GM18909 (cell line): ENCODE data around the gene LENEP.

Source experiments
- ATAC-seq: cut with Tn5 transposase; IDR thresholded peaks from one replicate; pipeline ENCODE4 v1.9.1; 2021; ENCODE audit warnings: mild to moderate bottlenecking; ENCODE audit not compliant: unreplicated experiment, poor library complexity

The LENEP gene

DNA sequence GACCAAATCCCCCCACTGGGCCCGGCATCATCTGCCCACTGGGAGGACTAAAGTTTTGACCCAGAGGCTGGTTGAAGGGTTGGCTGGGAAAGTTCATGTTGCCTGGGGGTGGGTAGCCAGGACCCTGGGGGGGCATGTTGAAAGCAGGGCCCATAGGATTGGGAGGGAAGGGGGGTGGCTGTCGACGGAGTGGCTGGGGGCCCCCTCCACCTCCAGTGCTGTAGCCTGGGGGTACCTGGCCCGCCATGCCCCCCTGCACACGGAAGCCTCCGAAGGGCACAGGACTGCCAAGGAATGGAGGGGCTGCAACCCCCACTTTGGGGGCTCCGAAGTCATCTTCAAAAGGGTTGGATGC, 34.0 kb upstream of the LENEP start:
- no peak for ATAC-seq

DNA sequence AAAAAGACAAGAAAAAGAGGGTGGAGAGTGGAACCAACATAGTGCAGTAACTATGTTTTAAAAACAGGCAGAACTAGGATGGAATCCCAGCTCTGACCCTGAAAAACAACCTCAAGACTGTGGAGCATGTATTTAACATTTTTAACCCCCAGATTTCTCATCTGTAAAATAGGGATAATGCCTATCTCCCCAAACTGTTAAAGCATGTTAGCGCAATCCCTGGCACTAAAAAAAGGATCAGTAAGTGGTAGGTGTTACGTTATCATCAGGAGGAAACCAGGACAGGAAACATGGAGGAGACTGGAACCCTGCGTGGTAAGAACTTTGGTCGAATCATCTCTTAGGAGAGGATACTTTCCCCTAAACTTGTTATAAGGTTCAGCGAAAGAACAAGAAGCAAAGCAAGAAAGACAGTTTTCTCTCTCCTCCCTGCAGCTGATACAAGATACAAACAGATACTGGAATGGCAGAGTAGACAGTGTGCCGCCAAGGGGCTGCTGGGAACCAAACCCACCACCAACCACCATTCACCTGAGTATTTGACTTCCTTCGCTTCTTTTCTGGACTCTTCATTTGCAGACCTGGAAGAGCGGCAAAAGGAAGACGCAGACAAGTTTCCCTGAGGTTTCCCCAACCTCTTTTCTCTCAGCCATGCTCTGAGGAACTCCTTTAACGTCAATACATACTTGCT, 32.8 kb upstream of the LENEP start:
- ATAC-seq = no peak

DNA sequence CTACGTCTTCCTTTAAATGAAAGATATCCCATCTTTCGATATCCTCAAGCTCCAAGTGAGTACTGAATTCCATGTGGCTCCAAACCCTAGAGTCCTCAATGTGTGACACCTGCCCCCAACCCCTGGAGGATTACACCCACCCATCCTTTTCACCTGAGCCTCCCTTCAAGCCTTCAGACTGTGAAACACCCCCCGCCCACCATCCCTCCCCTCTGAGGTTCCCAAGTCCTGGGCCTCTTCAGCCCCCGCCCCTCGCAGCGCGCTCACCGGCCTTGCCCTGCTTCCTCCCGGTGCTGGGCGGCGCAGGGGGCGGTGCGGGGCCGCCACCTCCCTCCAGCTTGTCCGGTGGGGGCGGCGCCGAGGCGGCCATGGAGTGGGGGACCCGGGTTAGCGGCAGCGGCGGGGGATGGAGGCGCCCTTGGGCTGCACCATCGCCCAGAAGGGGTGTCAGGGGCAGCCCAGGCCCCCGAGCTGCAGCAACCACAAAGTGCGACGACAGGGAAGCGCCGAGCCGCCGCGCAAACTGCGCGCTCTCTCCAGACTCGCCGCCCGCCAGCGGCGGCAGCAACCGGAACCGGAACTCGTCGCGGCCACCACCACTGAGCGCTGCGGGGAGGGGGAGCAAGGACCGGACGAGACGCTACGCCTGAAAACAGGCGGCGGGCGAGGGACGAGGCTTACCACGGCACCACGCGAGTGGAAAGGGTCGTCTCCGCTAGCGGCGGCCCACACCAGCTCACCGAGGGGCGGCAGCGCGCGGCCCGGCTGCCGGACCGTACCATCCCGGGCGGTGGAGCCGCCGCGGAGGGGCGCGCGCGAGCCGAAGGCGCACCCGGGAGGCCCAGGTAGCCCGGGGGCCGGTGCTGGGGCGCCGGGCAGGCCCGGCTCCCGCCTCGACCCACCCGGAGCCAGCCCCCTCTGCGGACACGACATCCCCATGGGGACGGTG, 31.9 kb upstream of the LENEP start, which contains the start of gene PYGO2:
TSS of gene PYGO2 (minus strand) at position 576 of the 949 bp plus-strand sequence. CDS start at position 370, 206 bp downstream.
- peak; percentile 76 for ATAC-seq

- peak; percentile 19 for ATAC-seq
Measured at GRCh38 chr1:154962156-154962749, 31.1 kb upstream of the LENEP start.

DNA sequence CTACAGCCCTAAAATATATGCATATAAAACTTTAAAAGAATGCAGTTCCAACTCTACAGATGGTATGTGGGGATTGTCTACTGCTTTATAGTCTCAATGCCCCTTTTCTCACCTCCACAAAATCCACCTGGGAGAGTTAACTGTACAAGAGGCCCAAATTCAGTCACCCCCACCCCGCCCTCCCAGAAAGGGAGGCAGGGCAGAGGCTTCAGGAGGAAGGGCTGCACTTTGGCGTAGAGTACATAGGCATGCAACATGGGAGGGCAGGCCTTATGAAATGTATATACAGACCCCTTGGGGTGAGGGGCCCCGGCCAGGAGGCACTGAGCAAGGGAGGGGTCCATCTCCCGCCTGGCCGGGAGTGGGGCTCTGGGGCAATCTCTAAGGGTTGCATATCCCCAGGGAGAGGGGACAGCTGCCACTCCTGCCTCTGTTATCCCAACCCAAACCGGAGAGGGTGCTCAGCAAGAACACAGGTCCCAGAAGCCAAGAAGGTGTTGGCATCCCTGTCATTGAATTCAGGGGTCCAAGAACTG, 30.5 kb upstream of the LENEP start:
- ATAC-seq = no peak

DNA sequence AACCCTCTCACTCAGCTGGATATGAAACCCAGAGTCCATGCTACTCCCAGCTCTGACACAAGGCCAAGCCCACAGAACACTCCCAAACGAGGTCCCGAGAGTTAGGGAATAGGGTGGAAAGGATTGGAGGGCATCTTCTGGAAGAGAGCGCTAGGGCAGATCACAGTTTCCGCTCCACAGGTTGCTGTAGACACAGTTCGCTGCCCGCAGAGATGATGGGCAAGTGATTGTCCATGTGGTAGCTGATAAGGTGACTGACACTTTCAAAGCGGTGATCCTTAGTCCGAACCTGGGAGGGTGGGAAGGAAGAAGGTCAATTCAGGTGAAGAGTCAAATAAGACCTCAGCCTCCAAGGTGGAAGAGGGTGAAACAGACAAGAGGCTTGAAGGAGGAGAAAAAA, 29.7 kb upstream of the LENEP start:
- no peak for ATAC-seq

- no peak for ATAC-seq
Measured at GRCh38 chr1:154964359-154964758, 29.0 kb upstream of the LENEP start.

DNA sequence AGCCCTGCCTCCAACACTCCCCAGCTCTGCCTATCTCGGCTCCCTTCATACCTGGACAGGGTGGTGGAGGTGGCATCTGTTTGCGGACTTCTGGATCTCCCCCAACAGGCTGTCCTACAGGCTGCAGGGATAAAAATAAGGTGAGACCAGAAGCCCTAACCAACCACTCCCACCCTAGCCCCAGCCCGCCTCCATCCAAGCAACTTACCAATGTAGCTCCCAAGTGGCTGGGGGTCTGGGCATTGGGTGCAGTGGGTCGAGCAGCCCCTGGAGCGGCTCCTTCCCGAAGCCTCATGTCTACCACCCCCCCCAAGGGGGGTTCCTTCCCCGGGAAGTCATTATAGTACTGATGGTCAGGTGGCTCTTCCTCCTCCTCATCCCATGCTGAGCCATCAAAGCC, 27.3 kb upstream of the LENEP start:
- ATAC-seq = no peak

DNA sequence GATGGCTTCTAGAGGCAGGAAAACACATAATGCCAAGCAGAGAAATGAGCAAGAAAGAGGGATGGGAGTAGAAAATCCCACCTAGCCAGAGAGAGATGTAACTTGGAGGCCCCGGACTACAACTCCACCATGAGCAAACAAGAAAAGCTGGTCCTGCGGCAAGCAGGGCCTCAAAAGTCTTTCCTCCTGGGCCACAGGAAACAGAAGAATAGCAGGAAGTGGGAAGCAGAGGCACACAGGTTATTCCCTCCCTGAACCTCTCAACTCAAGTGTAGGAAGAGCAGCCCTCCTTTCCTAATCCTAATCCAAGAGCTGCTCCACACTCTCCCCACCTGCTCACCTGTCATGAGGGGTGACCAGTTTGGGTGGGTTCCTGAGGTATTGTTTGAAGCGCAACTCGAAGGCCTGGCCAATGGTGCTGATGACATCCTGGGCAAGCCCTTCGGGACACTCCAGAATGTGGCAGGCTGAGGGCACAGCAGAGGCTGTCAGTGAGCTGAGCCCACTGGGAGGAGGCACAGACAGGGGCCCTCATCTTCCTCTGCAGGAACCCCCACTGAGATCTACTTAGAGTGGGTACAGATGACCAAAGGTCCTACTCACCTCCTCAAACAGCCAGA, 25.9 kb upstream of the LENEP start:
- no peak for ATAC-seq

- no peak for ATAC-seq
Measured at GRCh38 chr1:154968731-154969130, 24.7 kb upstream of the LENEP start.

DNA sequence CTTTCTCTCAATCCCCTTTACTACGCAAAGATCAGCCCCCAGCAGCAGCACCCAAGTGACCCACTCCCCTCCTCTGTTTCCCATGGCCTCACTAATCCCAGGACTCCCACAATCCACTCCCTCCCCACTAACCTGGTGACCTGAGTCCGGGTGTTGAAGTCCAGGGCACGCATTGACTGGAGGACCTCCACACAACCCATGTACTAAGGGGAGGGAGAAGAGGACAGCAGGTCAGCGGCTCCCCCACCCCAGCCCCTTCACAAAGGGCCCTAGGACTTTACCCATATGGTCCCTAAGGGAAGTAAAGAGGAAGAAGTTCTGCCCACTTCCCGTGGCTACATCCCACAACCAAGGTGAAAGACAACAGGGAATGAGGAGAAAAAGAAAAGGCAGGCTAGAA, 24.1 kb upstream of the LENEP start:
- ATAC-seq = no peak

DNA sequence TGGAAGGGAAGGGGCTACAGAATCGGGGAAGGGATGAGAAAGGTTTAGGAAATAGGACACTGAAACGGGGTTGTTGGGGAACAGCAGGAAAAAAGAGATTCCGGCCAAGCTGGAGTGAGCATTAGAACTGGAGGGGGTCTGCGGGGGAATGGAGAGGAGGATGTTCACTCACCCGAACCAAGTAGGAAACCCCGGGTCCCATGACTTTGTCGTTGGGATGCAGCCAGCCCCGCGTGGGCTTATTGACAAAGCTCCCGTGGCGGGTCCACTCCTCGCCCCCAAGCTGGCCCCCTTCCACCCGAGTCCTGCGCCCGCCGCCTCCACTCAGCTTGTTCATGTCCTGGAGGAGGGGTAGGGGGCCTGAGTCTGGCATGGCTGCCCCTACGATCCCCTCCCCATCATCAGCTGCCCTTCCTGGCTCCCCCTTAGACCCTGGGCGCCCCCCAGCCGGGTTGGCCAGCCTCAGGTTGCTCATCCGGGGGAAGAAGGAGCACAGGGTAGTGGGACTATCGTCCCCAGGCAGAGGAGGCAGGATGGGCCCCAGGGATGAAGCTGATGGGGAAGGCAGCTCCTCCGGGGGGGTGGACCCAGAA, 23.4 kb upstream of the LENEP start:
- no peak for ATAC-seq

DNA sequence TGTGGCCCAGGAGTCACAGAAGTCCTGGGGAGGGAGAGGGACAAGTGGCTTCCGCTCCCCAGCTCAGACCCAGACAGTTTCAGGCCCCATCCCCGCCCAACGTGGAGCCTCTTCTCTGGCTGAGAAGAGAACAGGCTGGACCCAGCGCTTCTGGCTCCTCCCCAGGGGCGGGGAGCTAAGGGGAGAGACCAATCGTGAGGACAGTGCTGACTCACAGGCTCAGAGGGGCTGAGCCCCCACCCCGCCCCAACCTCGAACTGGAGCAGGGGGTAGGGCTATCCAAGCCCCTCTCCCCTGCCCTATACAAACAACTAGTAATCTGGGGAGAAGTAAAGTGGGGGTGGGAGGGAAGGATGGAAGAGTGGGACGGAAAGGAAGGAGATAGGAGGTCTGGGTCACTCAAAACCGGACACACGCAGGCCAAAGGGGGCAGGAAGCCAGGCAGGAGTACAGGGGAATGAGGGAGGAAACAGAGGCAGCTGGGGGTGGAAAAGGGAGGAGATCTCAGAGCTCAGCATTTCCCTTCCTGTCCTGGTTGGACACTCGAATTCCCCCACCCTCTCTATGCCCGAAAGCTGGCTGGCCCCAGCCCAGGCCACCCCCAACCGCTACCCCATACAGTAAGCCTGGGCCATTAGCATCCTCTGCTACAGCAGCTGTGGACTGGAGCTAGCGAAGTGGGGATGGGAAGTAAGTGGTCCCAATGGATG, 22.6 kb upstream of the LENEP start, which contains the start of gene SHC1:
TSS of gene SHC1 (minus strand) at position 117 of the 710 bp plus-strand sequence. CDS start 221 bp downstream, outside the sequence.
- ATAC-seq = no peak

DNA sequence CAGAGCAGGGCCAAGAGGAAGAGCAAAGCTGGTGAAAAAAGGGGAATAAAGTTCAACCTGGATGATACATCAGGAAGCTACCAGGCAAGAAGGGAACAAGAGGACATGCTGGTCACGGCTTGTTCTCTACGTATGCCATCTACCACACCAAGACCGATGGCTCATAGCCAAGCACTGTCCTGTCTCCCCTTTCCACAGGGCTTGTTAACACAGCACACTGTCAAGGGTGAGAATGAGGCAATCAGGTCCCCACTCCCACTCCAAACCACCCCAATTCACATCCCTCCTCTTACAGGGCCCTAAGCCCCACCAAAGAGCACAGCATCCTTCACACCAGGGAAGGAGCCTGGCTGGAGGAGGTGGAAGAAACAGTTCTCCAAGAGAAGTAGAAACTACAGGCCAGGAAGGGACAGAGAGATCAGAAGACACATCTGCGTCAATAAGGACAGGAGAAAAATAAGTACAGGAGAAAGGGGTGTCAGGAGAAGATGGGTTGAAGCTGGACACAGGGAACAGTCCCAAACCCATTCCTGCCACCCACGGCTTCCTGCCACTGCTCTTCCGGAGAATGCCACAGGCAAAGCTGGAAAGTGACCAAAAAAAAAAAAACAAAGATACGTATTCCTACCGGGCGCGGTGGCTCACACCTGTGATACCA, 21.9 kb upstream of the LENEP start:
- ATAC-seq = no peak

DNA sequence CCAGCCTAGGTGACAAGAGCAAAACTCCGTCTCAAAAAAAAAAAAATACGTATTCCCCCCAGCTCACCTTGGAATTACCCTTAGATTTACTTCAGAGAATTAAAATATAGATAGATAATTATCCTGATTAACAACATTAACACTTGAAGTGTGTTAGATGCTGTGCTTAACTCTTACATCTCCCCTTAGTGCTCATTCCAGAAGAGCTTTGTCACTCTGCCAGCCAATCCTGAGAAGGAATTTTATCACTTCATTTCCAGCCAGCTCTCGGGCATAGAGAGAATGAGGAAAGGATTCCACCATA, 21.2 kb upstream of the LENEP start:
- ATAC-seq = no peak

DNA sequence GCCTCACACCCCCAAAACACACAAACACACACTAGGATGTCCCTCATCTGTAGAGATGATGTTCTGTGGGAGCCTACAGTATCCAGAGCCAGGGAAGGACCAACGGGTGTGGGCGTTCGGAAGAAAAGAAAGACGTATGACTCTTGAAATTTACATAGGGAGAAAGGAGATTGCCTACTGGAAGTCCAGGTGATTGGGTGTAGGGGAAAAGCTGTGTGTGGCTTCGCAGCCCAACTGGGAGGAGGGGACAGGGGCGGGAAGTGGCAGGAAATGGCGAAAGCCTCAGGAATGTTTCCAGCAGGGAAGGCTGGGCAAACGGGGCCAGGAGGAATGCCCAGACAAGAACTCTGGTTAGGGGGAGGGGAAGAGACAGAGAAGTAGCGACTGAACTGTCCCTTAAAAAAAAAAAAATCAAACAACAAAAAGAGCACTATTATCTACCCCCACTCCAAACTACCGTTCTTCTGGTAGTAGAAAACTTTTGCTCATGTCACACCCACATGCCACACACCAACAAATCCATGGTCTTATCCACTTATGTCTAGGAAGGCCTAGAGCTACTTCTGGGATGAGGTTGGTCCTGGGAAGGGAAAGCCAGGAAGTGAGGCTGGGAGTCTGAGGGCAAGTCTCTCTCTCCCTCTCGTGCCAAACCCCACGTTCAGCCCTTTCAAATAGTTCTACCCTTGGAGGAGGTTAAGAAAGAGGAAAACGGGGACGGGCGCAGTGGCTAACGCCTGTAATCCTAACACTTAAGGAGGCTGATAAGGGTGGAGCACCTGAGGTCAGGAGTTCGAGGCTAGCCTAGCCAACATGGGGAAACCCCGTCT, 20.7 kb upstream of the LENEP start:
- ATAC-seq = no peak

- ATAC-seq = peak; percentile 25
Measured at GRCh38 chr1:154973344-154974101, 19.9 kb upstream of the LENEP start.
